A549 treated with CpdA at 1 μM for 4 hours (cell line): ENCODE results near the gene RNF150. TPM values are rescaled to one million over a fixed set of nuclear protein-coding genes. Genes with fewer than 3 reads are reported as not detected.

Source experiments
- total RNA-seq: library from RNA; stranded (reverse); fragments of 200-300 nt; extraction: Qiagen RNA extraction; gene quantifications from 5 replicates; pipeline ENCODE4 v1.2.3, GENCODE V29; 2022; ENCODE audit warnings: low read depth

The RNF150 gene
- total RNA-seq: 0.19 to 0.49 TPM (median 0.31 TPM) in 5 replicates

DNA sequence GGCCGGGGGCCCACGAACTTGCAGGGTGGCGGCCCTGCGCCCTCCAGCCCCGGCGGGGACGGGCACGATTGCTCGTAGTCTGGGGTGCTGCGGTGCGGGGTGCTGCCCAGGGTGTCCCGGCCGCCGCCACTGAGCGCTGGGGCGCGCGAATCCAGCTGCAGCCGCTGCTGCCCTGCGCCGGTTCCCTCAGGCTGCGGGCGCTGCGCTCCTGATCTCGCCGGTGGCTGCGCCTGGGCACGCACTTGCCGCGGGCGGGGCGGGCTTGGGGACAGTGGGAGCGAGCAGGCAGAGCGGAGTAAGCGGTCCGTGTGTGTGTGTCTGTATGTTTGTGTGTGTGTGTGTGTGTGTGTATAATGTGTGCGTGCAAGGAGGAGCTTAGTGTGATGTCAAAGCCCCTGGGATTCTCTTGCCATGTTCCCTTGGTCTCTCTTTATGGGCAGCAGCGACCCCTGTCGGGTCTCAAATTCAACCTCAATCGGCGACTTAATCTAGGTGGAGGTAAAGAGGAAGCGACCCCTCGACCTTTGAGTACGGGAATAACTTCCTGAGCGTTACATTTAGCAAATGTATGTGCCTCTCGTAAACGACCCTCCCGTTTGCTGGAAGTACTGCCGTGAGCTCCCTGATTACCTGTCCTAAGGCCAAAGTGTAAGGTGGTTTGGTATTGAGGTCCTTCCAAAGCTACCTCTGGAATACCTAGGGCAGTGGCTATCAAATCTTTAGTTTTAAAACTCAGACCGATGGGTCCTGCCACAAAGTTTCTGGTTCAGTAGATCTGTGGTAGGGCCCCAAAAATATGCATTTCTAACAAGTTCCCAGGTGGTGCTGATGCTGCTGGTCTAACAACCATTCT lies at the start of gene RNF150:
RNF150 (minus strand) TSS at position 324 of the 853 bp plus-strand sequence.

Other genes with a start within 250 kb of the RNF150 start
- 25.6 to 31.3 TPM (median 26.5 TPM) in 5 replicates for gene ZNF330, start 87.4 kb upstream of the RNF150 start, total RNA-seq